Esophagus mucosa (tissue), 1 donor: ENCODE results near the gene DCAF5. TPM values are rescaled to one million over a fixed set of nuclear protein-coding genes. Genes with fewer than 3 reads are reported as not detected.

Experiments
- ATAC-seq: fragments of 200-7000 bp; cut with Tn5 transposase; one replicate; pipeline ENCODE4 v1.9.1; 2020
- total RNA-seq: library from RNA; stranded (reverse); gene quantifications from one replicate; pipeline ENCODE4 v1.2.4, GENCODE V29; 2023
- donor health status: DM: yes; HTN: yes; CAD: no.

The DCAF5 gene
- total RNA-seq, 1 donor from 2014 or later: 28.1 TPM

DNA sequence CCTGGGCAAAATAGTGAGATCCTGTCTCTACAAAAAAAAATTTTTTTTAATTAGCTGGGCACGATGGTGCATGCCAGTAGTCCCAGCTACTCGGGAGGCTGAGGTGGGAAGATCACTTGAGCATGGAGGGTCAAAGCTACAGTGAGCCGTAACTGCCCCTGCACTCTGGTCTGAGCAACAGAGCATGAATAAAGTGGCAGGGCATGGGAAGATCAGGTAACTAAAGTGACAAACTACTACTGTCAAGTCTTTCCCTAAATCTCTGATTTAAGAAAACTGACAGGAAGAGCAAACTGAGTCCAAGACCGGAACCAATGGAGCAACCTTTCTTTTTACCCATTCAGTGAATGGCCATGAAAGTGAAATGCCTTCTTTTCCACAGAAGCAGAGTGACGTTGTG, 10.8 kb downstream of the DCAF5 start:
- no peak for ATAC-seq

DNA sequence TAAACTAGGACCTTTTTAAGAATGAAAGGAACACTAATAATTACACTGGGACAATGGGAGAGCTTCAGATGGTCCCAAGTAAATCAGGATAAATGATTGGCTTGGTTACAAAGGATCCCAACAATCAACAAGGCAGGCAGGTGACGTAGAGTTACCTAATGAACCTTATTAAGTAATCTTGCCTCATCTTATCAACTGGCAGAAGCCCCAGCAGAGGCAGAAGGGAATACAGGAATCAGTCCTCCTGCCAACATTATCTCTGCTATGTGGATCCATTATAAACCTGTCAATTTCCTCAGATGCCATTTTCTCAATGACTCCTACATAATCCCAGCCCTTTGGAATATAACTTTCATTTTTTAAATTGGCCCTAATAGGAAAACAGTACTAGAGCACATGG, 11.4 kb downstream of the DCAF5 start:
- ATAC-seq: no peak

DNA sequence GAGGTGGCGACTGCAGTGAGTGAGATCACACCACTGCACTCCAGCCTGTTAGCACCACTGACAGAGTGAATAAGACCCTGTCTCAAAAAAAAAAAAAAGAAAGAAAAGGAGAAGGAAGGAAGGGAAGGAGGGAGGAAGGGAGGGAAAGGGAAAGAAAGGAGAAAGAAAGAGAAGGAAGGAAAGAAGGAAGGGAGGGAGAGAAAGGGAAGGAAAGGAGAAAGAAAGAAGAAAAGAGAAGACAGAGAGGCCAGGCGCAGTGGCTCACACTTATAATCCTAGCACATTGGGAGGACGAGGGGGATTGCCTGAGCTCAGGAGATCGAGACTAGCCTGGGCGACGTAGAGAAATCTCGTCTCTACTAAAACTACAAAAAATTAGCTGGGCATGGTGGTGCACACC, 13.2 kb downstream of the DCAF5 start:
- ATAC-seq: no peak

DNA sequence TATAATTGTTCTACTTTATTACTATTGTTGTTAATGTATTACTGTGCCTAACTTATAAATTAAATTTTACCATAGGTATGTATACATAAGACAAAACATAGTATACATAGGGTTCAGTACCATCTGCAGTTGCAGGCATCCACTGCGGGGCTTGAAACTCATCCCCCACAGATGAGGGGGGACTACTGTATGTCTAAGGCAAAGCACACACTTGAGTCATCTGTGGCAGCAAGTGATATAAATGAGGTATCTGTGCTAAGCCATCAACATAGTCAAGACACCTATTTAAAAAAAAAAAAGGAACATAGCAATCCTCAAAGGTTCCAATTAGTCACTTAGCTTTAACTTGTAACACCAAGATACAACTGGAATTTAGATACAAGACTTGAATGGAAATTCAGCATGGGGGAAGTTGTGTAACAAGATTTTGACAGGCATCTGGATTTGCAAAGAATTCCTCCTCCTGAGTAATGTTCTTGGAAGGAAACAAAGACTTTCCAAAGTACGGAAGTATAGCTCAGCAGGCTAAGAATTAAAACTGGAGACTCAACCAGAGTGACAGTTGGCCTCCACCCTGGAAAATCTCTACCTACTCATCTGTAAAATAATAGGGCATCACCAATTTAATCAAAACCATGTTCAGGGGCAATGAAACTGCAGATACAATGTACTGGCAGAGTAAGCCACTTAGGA, 14.9 kb downstream of the DCAF5 start:
- peak; percentile 82 for ATAC-seq

DNA sequence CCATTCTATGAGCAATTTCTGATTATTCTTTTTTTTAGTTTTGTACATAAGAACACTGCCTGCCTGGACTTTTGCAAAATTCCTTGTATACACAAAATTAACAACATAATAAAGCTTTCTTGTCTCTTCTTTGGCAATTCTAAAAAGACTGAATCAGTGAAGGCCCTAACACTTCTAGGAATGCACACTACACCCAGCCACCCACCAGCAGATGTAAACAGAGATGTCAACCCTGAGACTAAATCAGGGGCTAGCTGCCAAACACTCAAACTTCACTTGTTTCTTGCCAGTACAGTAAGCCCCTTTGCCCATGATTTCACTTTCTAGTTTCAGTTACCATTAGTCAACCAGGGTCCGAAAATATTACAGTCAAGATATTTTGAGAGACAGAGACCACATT, 15.5 kb downstream of the DCAF5 start:
- ATAC-seq: no peak

DNA sequence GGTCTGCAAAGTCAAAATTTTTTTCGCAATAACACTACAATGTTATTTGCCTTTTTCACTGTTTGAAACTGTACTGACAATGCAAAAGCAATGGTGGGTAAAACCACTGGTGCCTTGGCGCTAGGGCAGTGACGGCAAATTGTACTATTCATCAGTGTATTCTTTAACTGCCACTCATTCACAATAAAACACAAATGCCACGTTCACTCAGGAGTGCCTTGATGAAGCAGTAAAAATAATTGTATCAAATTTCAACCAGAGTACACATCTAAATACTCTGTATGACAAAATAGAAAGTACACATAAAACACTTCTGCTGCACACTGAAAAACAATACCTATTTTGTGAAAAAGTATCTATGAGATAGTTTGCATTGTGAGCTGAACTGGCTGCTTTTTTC, 17.8 kb downstream of the DCAF5 start:
- ATAC-seq: no peak

DNA sequence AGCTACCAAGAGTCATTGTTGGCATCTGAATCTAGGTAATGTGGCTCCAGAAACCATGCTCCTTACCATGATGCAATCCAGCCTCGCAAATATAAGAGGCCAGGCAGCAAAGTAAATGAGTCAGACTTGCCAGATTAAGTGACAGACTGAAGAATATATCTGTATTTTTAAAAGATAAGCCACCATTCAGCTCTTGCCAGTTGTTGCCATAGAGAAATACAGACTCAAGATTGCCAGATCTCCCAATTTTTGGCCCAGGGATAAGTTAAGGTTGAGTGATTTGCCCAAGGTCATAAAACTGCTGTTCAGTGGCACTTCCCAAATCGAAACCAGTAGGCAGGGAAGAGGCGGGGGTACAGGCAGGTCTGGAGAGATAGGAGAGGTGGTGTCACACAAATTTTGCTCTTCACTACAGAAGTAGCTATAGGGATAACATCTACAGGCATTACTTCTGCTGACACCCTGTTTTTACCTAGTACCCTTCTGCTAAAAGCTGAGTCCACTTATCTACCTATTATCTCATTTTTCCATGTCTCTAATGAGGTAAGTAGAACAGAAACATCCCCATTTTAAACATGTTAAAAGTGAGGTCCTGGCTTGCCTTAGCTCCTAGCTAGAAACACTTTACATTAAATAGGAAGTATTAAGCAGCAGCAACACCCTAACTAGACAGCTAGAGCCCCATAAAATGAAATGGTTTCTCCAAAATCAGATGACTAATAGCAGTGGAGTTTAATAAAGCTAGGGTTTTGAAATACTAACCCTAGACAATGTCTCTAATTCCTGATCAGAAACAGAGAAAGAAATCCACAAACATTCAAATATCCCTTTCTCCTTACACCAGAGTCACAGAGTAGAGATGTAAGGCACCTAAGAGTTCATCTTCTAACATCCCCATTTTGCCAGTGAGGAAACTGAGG, 19.5 kb downstream of the DCAF5 start:
- ATAC-seq: peak; percentile 53

DNA sequence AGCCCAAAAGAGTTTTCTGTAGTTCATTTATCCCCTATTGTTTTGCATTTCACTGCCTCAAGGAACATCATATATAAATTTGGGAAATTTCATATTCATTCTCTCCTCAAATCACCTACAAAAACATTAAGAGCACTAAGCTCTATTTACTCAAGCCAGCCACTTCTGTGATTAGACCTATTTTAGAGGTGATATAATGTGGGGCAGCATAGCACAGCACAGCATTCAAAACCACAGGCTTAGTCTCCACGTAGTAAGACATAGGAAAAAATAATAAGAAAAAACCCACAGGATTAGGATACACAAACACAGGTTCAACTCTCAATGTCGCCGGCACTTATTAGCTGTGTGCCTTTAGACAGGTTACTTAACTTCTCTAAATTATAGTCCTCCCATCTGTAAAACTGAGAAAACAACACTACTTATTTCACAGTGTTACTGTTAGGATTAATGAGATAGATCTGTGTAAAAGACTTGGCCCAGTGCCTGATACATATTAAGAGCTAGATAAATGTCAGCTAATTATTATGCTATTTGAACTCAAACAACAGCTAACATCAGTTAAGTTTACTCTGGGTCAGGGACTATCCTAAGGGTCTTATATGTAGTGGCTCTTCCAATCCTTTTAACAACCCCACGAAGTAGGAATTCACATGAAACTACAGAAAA, 20.3 kb downstream of the DCAF5 start:
- ATAC-seq: no peak

DNA sequence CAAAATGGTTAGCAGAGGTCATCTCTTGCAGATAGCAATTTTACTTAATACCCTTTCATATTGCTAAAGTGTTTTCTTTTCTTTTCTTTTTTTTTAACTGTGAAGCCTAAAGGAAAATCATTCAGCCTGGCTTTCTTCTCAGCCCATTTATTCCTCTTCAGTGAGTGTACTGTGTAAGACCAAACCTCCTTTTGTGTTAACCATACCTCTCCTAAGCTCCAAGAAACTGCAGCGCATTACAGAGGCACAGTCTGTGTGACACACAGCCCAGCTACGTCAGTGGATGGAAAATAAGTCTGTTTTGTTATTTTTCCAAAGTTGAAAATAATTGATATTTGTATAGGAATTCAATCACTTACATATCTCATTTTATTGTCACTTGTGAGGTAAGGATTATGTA, 21.7 kb downstream of the DCAF5 start:
- ATAC-seq: no peak

DNA sequence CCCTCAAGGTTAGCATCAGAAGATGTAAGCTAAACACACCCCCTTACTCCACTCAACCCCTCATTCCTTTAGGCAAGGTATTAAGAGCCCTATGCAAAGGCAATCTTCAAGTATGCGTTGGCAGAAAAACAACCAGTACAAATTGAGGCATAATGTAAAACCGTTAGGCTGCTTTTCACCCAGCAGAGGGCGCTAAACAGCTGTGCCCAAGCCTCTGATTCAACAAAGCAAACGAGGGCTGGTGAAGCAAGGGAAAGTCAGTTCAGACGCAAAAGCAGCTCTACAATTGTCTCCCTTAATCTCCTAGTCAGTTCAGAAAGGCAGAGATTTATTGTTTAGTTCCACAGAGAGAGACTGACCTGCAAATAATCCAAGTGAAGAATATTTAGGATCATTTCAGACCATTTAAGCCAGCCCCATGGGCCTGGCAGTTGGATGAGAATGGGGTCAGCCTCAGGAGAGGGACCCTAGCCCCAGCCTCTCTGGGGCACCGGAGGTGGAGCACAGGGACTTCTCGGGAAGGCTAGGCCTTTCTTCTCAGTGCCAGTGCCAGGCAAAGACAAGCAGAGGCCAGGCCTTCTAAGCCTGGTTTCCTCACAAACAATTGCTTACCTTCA, 23.5 kb downstream of the DCAF5 start:
- peak; percentile 85 for ATAC-seq

DNA sequence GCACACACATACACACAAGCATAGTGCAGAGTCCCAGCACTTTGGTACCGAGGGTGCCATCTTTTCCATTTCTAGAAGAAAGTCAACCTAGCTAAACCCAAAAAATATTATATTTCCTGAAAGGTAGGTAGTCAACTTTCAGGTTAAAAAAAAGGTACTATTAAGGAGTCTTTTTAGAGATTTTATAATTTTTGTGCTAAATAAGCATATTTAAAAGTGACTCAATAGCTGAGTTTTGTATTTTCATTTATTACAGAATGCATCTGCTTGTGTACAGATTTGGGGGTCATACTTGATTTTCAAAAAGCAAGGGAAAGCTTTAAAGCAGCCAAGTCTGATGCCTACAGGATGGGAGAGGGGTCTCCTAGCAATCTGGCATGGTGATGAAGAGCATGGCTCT, 34.6 kb downstream of the DCAF5 start:
- no peak for ATAC-seq

DNA sequence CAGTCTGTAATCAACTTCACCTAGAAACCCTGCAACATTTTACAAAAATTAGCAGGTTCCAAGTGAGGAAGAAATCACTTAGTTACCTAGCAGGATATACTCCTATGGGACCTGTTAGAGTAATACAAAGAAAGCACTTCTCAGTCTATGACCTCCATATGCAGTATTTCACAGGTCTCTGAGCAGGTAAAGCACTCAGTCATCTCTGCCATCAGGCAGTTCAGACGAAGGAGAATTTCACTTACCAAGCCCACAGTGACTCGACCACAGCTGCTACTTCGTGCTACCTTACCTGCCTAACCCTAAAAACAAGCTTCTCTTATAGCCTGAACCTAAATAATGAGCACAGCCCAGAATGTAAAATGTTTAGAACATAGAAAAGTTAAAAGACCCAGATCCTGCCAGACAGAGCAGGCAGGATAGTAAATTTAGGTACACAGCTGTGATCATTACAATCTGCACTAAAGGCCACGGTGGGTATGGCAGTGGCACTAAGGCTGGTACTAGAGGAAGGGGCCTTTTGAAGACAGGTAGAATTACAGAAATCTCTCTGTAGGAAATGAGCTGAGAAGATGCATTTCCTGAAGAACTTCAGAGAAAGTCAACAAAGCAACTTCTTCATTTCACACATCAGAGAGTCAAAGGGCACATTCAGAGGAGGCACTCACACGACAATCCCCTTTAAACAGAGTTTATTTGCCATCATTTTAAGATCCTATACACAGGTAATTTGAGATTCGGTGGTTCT, 35.7 kb downstream of the DCAF5 start:
- no peak for ATAC-seq

DNA sequence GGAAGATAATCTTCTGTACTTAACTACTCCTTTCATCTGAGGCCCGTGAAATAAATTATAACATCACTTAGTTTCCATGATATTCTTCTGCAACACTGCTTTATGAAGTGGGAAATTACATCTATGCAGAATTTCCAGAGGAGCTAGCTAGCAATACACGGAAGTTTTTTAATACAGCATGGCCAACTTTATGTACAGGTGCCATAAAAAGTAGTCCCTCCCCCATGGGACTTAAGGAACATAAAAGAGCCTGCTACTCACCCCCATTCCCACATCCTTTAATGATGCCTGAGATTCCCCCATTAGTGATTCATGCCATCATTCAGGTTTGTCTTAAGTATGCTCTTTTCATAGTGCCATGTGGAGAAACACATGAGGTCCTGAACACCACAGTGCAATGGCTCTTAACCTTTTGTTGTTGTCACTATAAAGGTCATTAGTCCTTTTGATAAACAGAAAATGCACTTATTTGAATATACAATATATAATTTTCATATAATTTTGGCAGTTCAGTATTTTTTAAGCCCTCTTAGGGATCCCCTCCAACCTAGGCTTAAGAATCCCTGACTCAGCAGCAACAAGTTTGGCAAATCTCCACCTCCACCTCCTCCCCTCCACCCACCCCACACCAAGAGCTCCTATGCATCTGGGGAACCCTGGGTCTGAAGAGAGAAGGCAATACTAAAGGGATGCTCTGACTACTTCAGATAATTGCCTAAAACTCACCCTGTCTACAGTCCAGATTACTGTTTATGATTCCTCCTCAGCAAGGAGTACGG, 37.3 kb downstream of the DCAF5 start:
- no peak for ATAC-seq

DNA sequence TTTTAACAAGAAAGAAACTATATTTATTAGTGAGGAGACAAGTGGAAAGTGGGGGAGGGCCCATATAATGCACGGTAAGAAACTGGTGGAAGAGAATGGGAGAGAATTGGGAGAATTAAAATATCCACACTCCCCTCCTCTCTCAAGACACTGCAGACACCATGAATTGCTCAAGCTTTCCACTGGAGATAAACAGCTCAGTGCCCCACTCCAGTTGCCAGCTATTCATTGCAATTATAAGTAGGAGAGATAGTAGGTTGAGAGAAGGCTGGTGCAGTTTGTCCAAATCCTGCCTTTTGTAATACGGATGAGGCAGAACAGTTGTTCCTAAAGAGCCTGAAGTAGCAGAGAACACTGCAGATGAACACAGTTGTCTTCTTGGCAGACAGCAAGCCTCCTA, 38.2 kb downstream of the DCAF5 start:
- ATAC-seq: no peak

DNA sequence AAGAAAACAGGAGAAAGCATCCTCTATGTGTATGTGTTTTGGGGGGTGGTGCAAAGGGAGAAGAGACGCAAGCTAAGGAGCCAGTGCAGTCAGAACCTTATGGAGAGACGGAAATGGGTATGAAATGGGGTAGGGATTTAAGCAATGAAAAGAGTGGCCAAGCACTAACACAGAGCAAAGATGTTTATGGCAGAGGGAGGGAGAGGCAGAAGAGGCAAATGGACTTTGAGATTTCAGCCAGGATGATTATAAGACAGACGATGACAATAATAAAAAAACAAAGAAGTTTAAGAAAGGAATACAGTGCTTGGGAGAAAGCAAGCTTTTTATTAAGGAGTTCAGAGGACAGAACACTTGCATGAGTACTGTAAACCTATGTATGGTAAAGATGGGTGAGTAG, 44.6 kb downstream of the DCAF5 start:
- ATAC-seq: no peak

DNA sequence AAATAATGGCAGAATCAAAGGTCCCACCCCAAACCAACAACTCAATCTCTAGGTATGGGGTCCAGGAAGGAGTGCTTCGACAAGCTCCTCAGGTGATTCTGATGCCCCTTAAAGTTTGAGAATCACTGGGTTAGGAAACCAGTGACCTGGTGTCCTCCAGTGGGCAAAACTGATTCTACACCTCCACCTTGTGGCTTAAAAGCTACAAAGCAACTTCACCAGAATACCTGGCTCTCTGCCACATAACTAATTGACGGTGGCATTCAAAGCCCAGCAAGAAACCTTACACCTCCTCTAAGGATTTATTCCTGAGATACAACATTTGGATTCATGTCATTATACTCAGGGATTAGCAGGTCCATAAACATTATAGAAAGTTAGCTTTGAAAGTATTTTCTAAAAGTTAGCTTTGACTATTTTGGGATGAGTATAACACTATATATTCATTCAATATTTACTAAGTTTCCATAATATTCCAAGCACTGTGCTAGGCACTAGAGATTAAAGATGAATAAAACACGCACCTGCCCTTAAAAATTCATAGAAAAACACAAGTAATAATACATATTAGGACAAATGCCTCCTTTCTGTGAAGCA, 45.4 kb downstream of the DCAF5 start:
- ATAC-seq: peak; percentile 60

DNA sequence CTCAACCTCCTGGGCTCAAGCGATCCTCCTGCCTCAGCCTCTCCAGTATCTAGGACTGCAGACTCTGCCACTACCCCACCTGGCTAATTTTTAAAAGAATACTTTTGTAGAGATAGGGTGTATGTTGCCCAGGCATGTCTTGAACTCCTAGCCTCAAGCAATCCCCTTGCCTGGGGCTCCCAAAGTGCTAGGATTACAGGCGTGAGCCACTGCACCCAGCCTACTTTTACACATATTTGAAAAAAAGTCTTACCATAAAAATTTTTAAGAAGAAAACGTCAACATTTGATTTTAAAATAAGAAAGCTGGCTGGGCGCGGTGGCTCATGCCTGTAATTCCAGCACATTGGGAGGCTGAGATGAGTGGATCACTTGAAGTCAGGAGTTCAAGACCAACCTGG, 46.5 kb downstream of the DCAF5 start:
- no peak for ATAC-seq

DNA sequence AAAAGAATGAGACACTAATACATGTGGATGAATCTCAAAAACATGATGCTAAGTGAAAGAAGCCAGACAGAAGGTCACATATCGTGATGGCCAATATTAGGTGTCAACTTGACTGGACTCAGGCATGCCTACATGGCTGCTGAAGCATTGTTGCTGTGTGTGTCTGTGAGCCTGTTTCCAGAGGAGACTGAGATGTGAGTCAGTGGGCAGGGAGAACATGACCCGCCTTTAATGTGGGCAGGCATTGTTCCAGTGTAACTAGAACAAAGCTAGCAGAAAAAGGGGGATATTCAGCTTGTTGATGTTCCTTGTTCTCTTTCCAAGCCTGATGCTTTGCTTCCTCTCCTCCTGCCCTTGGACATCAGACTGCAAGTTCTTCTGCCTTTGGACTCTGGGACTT, 47.6 kb downstream of the DCAF5 start:
- no peak for ATAC-seq

DNA sequence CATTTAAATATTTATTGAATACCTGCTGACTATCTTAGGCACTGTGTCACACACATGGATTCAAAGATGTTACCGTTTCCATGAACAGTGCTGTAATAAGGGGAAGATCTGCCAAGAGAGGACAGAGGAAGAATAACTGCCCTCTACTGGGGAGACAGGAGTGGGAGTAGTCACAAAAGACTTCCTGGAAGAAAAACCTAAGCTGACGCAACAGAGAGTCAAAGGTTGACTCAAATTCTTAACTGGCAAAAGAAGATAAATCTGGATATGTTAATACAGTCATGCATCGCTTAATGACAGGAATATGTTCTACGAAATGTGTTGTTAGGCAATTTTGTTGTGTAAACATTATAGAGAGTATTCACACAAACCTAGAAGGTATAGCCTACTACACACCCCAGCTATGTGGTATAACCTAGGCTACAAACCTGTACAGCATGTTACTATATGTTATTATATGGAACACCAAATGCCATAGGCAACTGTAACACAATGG, 51.5 kb downstream of the DCAF5 start:
- ATAC-seq: peak; percentile 95

DNA sequence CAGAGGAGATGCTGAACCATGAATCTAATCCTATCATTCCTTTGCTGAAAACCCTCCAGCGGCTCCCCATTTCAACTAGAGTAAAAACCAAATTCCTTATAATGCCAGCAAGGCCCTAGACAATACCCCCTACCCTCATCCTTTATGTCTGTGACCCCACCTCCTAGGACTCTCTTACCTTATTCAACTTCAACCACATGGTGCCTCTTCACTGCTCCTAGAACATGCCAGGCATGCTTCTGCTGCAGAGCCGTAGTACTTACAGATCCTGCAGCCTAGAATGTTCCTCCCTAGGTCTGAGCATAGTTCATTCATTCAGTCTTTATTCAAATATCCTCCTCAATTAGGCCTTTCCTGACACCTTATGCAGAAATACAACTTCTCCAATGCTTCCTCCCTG, 54.9 kb downstream of the DCAF5 start:
- ATAC-seq: no peak
